NCI-H2081 treated with DMSO at 0.1 percent for 48 hours (cell line): ENCODE data around the gene PLB1.
A peak's percentile ranks its signal among the peaks of the same experiment; 100 is the strongest.

Experiments
- DNase-seq: peaks from one replicate; lab custom pipeline; 2025; lab: John Stamatoyannopoulos, UW

PLB1 gene

GRCh38 chr2:28668106-28668814, 172.4 kb downstream of the PLB1 start:
- no peak for DNase-seq

- no peak for DNase-seq
These were observed 173.0 kb downstream of the PLB1 start for GRCh38 chr2:28668880-28669279.

GRCh38 chr2:28670856-28671255, 175.0 kb downstream of the PLB1 start:
- DNase-seq, result no peak

GRCh38 chr2:28673338-28673737, 177.5 kb downstream of the PLB1 start:
- DNase-seq, result no peak

- DNase-seq, result no peak
These were observed 178.3 kb downstream of the PLB1 start for GRCh38 chr2:28674062-28674712.

GRCh38 chr2:28674713-28675068, 178.8 kb downstream of the PLB1 start:
- no peak for DNase-seq

GRCh38 chr2:28676152-28676835, 180.4 kb downstream of the PLB1 start:
- DNase-seq, result no peak

GRCh38 chr2:28678175-28678855, 182.5 kb downstream of the PLB1 start:
- DNase-seq, result no peak

GRCh38 chr2:28678944-28679343, 183.1 kb downstream of the PLB1 start:
- DNase-seq, result no peak

- DNase-seq, result no peak
These were observed 184.8 kb downstream of the PLB1 start for GRCh38 chr2:28680657-28681056.

GRCh38 chr2:28681158-28681571, 185.3 kb downstream of the PLB1 start:
- DNase-seq, result no peak

- DNase-seq, result peak; percentile 62
These were observed 185.7 kb downstream of the PLB1 start for GRCh38 chr2:28681606-28682005.

GRCh38 chr2:28683100-28683706, 187.3 kb downstream of the PLB1 start:
- DNase-seq, result no peak

- DNase-seq, result no peak
These were observed 188.4 kb downstream of the PLB1 start for GRCh38 chr2:28684142-28684858.

GRCh38 chr2:28687171-28687570, 191.3 kb downstream of the PLB1 start:
- no peak for DNase-seq

- no peak for DNase-seq
These were observed 192.0 kb downstream of the PLB1 start for GRCh38 chr2:28687640-28688385.

GRCh38 chr2:28688818-28689217, 193.0 kb downstream of the PLB1 start:
- DNase-seq, result no peak

GRCh38 chr2:28689771-28690170, 193.9 kb downstream of the PLB1 start:
- no peak for DNase-seq

- no peak for DNase-seq
These were observed 196.6 kb downstream of the PLB1 start for GRCh38 chr2:28692411-28692810.

GRCh38 chr2:28693223-28693622, 197.4 kb downstream of the PLB1 start:
- DNase-seq, result no peak
